K562 (cell line): ENCODE data around the gene DXO.

Experiments
- JUND ChIP-seq, 2 experiments: IDR thresholded peaks; 2 replicates in 1 of 2; 3 replicates in 1 of 2; pipeline ENCODE4 v1.6.1; 2011; ENCODE audit warnings: borderline replicate concordance in 2 of 2, low read depth in 2 of 2, low read length in 2 of 2, improper control_type of control experiment in 1 of 2, missing biosample characterization in 1 of 2, missing genetic modification characterization in 1 of 2, missing genetic modification reagents in 1 of 2
- MAZ ChIP-seq, 2 experiments: fragments of 450-650 bp in 1 of 2; sonication (generic) in 1 of 2; formaldehyde crosslinking; IDR thresholded peaks in 1 of 2; conservative IDR thresholded peaks in 1 of 2; 2 replicates each; pipeline versions ENCODE4 v1.4.0 to v1.5.0; 2020; ENCODE audit warnings: mild to moderate bottlenecking in 1 of 2, missing genetic modification reagents in 1 of 2
- NR1H2 ChIP-seq: sonication (generic); formaldehyde crosslinking; IDR thresholded peaks from 2 replicates; pipeline ENCODE4 v1.4.0; 2020; ENCODE audit warnings: mild to moderate bottlenecking, missing genetic modification reagents
- TF ChIP-seq, protein P1 (sequence below), 3 experiments: IDR thresholded peaks in 2 of 3; conservative IDR thresholded peaks in 1 of 3; 2 replicates each; pipeline ENCODE4 v1.5.1; 2011 to 2012; ENCODE audit warnings: low read length in 3 of 3, mild to moderate bottlenecking in 3 of 3, control low read depth in 2 of 3, improper control_type of control experiment in 1 of 3, inconsistent platforms in 1 of 3, low read depth in 1 of 3, mixed read lengths in 1 of 3, moderate library complexity in 1 of 3; ENCODE audit not compliant: insufficient read depth in 2 of 3

DNA sequence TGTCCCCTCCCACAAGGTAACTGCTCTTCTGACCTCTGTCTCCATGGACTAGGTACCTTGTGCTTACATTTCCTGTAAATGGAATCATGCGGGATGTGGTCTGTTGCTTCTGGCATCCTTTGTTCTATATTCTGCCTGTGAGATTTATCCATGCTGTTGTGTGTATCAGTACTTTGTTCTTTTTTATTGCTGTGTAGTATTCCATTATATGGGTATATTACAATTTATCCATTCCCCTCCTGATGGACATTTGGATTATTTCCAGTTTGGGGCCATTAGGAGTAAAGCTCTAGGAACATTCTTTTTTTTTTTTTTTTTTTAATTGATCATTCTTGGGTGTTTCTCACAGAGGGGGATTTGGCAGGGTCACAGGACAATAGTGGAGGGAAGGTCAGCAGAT lies 41.0 kb downstream of the DXO start:
- TF ChIP-seq, protein P1, sequence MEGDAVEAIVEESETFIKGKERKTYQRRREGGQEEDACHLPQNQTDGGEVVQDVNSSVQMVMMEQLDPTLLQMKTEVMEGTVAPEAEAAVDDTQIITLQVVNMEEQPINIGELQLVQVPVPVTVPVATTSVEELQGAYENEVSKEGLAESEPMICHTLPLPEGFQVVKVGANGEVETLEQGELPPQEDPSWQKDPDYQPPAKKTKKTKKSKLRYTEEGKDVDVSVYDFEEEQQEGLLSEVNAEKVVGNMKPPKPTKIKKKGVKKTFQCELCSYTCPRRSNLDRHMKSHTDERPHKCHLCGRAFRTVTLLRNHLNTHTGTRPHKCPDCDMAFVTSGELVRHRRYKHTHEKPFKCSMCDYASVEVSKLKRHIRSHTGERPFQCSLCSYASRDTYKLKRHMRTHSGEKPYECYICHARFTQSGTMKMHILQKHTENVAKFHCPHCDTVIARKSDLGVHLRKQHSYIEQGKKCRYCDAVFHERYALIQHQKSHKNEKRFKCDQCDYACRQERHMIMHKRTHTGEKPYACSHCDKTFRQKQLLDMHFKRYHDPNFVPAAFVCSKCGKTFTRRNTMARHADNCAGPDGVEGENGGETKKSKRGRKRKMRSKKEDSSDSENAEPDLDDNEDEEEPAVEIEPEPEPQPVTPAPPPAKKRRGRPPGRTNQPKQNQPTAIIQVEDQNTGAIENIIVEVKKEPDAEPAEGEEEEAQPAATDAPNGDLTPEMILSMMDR (IDR thresholded peaks at IDR 0.05 in 2 of 3, conservative IDR thresholded peaks at IDR 0.05 in 1 of 3; ENCODE audit: insufficient read depth in 2 of 3, low read depth in 1 of 3, low read length in 3 of 3): no peak
- TF ChIP-seq MAZ (CRISPR knock-in tag; conservative IDR thresholded peaks at IDR 0.05 in 1 of 2, IDR thresholded peaks at IDR 0.05 in 1 of 2) (no peak), NR1H2 (CRISPR knock-in tag) (no peak), JUND (IDR thresholded peaks at IDR 0.05; ENCODE audit: borderline replicate concordance, low read depth, low read length) (no peak), JUND (tag; IDR thresholded peaks at IDR 0.05; ENCODE audit: borderline replicate concordance, low read depth, low read length) (no peak)
